GM21447 (cell line): ENCODE data around the gene ARHGAP10.

Experiments
- ATAC-seq: cut with Tn5 transposase; IDR thresholded peaks from one replicate; pipeline ENCODE4 v1.9.1; 2021; ENCODE audit not compliant: unreplicated experiment

The ARHGAP10 gene, protein sequence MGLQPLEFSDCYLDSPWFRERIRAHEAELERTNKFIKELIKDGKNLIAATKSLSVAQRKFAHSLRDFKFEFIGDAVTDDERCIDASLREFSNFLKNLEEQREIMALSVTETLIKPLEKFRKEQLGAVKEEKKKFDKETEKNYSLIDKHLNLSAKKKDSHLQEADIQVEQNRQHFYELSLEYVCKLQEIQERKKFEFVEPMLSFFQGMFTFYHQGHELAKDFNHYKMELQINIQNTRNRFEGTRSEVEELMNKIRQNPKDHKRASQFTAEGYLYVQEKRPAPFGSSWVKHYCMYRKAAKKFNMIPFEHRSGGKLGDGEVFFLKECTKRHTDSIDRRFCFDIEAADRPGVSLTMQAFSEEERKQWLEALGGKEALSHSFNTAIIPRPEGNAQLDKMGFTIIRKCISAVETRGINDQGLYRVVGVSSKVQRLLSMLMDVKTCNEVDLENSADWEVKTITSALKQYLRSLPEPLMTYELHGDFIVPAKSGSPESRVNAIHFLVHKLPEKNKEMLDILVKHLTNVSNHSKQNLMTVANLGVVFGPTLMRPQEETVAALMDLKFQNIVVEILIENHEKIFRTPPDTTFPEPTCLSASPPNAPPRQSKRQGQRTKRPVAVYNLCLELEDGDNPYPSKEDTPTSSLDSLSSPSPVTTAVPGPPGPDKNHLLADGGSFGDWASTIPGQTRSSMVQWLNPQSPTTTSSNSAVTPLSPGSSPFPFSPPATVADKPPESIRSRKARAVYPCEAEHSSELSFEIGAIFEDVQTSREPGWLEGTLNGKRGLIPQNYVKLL

DNA sequence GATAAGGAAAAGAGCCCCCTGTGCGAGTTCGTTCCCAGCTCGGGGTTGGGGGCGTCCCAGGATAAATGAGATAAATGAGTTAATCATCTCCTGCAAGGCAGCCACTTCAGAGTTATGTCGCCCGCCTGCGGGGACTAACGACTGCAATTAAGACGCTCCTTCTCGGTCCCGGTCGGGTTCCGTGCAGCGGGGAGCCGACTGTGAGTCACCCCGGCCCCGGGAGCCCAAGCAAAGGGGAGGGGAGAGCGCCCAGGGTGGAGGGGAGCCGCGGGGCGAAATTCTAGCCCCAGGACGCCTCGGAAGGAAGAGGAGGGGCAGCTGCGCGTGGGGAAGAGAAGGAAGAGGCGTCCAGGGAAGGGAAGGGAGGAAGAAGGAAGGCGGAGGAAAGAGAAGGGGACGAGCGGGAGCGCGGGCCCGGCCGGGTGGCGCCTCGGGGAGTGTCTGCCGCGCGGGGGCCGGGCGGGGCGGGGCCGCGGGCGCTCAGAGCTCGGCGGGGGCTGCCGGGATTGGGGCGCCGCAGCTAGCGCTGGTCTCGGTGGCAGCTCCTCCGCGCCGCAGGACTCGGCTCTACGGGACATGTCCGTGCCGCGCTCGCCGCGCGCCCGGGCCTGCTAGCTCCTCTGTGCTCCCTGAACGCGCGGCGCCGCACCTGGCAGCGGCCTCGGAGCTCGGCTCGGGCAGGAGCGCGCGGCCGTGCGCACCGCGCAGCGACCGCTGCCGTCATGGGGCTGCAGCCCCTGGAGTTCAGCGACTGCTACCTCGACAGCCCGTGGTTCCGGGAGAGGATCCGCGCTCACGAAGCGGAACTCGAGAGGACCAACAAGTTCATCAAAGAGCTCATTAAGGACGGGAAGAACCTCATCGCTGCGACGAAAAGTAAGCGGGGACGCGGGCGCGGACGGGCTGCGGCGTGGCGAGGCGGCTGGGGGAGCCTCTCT is at the start of gene ARHGAP10:
ARHGAP10 (plus strand) TSS at position 509 of the 938 bp plus-strand sequence; CDS start at position 723, 214 bp downstream.
- ATAC-seq, result peak; percentile 63

DNA sequence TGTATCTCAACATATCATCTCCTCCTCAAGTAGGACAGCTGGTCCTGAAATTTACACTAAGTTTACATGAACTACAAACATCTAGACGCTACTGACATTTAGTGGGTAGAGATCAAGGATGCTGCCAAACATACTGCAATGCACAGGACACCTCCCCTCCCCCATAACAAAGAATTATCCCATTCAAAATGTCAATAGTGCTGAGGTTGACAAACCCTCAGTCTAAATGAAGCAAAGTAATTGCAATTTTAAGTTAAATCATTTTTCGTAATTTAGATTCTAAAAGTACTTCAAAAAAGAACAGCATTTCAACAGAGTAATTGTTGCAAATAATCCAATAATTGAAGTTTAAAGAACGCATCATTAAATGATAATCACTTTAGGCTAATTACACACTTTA is 49.1 kb upstream of the ARHGAP10 start:
- ATAC-seq, result no peak

DNA sequence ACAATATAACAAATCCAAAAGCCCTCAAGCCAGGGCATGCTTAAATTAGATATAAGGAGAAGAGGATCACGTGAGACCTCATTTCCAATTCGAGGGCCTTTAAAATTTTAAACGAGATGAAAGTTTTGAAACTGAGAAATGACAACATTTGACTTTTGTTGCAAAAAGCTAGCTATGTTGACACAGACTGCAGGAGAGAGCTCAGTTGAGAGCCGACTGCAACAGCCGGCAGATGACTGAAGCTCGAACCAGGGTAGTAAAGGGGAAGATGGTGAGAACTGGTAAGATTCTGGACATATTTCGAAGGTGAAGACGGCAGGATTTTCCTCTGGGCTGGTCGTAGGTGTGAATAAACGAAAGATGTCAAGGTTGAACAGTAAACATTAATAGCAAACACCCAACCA is 48.7 kb upstream of the ARHGAP10 start:
- no peak for ATAC-seq

DNA sequence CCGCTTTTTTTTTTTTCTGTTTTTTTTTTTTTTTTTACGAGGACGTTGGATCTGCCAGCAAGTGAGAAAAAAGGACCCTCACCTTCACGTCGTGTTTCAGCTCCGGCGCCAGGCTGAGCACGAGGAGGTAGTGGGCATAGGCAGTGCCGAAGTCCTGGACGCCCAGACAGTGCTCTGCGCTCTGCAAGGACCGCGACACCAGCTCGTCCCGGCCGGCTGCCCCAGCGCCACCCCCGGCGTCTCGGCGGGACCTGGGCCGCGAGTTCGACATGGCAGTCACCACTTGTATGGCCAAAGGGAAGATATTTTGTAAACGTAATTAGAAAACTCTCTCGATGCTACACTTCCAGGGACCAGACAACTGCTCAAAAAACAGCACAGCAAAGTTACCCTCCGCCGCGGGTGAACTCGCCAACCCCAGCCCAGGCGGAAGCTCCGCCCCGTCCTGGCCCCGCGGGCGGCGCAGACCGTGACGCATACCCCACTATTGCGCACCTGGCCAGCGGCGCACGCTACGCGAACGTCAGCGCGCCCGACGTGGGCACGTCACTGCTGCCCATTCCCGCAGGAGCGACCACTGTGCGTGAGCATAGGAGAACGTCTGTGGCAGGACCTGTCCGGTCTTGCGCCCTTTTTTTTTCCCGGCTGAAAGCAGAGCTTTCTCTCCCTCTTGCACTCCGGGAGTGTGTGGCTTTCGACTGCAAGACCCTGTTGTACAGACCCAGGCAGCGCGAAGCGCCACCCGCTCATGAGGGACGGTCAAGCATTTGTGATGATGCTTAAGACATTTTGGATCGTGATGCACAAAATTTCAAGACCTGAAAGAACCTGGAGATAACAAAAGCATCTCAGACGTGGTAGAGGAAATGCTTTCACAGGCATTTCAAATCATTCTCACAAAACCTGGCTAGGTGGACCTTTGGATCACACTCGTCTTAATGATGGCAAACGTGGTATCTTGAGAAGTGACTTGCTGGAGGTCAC is 47.9 kb upstream of the ARHGAP10 start, which contains the start of gene PRMT9:
PRMT9 (minus strand) TSS at position 447 of the 984 bp plus-strand sequence; CDS start at position 271, 176 bp downstream.
- ATAC-seq, result peak; percentile 98

DNA sequence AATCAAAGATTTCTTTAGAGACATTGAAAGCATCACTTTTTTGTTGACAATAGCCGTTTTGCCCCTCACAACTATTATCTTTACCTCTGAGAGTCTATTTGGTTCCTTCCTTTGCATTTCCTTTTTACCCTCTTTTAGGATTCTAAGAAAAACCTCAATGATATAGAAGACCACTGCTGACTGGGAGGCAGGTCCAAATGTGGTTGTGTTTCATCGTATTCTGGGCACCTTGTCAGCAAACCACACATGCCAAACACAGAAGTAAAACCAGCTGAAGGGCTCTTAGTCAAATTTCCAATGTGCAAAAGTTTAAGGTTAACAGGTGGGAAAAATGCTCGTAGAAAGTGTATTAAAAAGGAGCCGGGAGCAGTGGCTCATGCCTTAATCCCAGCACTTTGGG is 42.8 kb upstream of the ARHGAP10 start:
- no peak for ATAC-seq

DNA sequence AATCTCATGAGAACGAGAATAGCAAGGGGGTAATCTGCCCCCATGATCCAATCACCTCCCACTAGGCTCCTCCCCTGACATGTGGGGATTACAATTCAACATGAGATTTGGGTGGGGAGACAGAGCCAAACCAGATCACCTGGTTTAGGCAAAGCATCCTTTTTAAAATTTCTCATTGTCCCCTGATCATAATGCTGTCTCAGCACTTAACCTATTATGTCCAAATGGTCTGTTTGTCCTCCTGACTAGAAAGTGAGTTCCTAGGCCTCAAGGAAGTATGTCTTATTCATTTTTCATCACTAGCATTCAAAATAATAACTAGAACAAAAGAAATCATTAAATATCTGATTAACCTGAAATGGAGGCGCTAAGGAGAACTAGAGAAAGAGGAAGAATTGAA is 40.1 kb upstream of the ARHGAP10 start:
- ATAC-seq, result no peak

DNA sequence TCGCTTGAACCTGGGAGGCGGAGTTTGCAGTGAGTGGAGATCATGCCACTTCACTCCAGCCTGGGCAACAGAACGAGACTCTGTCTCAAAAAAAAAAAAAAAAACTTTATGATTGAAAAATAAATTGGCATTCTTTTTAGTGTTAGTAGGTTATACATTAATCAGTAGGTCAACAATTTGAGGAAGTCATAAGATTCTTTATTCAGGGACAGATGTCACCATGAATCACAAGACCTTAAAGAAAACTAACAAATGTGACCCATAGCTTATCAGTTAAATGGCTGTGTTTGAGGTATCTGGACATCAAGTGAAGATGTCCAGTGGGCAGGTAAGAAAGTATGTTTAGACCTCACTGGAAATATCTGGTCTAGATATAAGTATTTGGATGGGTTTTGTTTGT is 38.7 kb upstream of the ARHGAP10 start:
- no peak for ATAC-seq

DNA sequence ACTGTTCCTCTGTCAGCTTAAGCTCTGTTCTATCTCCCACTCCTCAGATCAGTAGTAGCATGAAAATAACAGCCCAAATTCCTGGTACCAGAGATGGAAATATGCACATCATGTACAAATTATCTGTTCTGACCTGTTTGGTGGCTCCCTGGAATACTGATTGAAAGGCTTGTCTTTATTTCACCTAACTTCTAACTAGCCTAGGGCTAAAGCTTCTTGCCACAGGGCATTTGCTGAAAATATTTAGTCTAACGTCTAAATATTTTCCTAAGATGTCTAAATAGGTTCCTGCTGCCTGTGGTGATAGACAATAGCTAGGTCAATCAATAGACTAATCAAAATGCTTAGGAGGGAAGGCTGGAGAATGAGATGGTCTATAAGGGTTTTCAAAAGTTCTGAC is 35.0 kb upstream of the ARHGAP10 start:
- ATAC-seq, result no peak

DNA sequence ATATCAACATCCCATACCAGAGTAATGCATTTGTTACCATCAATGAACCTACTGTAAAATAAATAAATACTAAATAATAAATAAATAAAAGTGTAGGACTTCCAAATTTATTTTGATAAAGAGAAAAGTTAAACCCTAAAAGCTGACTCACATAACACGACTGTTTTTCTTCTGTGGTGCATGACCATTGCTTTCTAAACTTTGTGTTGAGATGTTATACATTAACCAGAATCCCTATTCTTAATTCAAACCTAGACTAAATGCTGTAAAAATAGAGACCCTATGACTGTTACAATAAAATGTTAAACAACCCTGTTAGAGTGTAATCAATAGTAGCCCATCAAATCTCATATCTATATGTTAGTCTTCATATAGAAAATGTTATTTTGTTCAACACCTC is 27.0 kb upstream of the ARHGAP10 start:
- no peak for ATAC-seq

DNA sequence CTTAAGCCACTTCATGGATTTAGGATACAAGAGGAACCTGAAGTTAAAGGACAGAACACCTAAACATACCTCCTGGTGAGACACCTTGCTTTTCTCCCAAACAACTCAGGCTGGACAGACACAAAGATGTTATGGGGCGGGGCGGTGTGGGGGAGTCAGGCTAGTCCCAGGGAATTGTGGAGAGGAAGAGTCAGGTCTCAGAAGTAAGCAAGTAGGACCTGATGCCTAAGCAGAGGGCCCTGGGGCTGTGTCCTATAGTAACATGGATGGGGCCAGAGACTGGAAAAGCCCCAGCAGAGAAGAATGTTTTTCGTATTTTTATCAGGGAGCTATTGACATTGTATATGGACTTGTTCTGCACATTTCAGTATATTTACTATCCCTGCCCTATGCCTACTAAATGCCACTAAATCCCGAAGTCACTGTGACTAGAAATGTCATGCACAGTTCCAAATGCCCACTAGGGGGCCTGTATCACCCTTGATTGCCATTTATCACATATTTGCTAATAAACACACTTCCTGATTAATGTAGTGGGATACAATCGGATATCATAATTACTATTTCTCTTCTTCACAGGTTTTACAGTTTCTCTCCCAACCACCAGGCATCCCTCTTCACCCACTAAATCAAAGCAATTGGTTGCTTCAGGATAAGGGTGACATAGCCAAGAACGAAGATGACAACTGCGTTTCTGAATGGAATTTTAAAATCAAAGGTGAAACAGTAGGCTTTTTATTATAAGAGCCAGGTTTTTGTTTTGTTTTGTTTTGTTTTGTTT is 23.8 kb upstream of the ARHGAP10 start:
- peak; percentile 72 for ATAC-seq

DNA sequence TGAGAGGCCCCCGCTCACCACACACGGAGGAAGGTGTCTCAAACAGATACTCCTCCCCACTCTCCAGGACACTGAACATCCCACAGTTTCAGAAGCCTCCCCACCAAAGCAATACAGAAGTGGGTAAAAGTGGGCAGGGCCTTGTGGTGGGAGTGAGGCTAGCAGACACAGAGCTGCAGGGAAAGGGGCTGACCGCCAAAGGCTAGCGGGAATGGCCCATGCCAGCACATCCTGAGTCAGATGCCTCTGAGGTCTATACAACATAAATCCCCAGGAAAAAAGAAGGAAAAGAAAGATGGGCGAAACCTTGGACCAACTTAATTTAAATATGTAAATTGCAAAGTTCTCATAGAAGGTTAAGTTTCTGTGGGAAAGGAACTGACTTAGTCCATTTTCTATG is 21.9 kb upstream of the ARHGAP10 start:
- no peak for ATAC-seq

DNA sequence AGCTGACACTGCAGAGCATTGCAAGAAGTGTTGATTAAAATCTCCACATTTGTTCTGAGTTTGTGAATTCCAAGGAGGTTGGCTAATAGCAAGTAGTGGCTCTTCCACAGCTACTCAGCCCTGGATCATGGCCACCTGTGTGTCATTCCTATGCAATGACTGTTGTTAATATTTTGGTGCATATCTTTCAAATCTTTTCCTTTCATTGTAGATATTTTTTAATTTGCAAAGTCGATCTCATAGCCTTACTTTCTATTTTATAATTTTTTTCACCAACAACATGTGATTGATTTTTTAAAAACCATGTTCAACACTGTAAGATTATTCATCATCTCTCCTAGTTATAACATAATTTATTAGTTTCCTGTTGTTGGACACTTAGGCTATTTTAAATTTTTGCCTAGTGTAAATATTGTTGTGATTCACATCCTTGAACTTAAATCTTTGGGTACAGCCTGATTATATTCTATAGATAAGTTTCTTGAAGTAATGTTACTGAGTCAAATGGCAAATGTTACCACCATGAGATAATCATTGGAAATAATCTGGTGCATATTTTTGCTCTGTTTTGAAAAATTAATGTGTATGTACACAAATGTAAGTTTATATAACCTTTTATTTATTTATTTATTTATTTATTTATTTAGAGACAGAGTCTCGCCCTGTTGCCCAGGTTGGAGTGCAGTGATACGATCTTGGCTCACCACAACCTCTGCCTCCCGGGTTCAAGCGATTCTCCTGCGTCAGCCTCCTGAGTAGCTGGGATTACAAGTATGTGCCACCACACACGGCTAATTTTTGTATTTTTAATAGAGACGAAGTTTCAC is 17.1 kb upstream of the ARHGAP10 start:
- no peak for ATAC-seq

DNA sequence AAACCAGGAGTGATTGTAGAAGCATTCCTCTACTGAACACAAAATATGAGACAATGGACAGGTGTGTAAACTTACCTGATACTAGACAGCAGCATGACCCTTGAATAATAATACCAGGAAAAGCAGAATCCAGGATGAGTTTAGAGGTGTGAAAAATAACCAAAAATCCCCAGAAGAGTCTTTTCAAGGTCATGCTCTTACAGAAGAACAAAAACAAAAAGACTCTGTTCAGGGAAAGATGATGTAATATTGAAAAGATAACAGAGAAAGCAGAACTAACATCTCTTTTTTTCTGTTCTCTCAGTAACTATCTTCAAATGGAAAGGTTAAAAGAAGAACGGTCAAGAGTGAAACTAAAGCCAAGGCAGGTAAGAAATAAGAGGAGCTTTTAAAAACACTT is 14.0 kb upstream of the ARHGAP10 start:
- peak; percentile 81 for ATAC-seq

DNA sequence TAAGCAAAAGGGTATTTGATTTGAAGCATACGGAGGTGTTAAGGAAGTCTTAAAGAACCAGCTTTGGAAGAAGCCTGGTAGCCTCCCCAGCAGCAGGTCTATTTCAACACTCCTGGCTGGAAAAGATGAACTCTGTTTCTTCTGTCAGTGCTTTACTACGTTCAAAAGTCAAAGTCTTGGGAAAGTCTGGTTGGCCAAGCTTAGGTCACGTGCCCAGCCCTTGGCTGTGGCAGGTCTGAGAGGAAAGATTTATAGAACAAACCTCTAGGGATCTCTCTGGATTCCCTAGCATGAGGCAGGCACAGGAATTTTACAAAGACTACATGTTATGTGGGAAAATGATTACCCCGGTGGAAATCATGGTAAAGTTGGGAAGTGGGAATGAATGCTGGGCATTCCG is 8.6 kb upstream of the ARHGAP10 start:
- ATAC-seq, result no peak

DNA sequence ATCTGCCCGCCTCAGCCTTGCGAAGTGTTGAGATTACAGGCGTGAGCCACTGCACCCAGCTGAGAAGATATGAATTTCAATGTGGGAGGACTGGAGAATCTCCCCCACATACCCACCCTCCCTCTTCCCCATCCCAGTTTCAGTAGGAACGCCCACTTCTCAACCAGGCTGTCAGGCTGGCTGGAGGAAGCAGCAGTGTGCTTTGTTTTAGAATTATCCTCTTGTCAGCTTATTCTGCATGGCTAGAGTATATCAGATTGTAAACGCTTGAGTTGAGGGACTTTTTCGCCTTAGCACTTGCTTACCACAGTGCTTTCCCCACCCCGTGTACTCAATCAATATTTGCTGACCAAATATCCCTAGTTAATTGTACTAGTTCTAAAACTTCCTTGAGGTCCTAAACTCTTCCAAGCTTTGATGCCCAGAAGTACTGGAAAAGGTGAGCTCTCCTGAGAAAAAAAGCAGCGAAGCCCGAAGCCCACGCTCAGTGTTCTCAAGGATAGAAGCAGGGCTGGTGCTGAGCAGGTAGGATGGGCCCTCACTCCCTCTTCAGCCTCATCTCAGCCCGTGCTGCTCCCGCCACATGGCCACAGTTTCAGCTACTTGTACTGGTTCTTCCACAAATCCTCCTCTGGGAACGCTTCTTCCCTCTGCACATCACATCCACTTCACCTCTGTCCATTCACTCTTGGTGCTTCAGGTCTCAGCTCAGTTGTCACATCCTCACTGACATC is 7.3 kb upstream of the ARHGAP10 start:
- ATAC-seq, result no peak

DNA sequence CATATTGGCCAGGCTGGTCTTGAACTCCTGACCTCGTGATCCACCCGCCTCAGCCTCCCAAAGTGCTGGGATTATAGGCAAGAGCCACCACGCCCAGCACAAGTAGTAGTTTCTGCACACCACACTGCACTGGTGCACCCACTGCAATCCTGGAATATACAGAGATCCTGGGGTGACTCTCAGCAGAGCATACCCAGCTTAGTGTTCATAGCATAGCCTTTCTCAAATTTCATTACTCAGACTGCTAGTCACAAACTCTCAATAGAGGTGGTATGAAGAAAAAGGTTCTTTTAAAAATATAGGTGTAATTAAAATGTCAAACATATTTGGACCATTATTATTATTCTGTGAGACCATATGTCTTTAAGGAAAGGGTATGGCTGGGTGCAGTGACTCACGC is 6.2 kb upstream of the ARHGAP10 start:
- no peak for ATAC-seq

DNA sequence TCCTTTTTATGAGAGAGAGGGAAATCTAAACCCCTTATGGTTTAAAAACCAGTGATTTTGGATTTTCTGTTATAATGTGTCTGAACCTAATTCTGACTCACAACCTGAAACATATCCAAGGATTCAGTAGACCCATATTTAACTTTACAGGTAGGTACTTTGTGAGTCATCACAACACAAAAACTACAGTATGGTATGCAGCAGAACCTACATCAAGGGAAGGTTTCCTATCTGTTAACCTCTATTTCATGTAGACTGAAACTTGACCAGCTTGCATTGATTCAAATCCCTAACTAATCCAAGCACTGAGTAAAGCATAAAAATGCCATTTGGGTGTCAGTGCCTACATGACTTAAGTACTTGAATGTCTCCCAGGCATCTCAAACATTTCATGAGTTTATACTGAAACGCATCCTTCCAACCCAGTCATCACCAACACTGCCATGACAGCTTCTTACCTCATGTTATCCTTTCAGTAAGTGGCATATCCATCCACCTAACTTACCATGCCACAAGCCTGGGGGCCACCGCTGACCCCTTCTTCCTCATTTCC is 4.3 kb upstream of the ARHGAP10 start:
- ATAC-seq, result no peak
